GM18505 (cell line): Measurements from ENCODE around the gene INSIG2.

Experiments used
- ATAC-seq: cut with Tn5 transposase; IDR thresholded peaks from one replicate; pipeline ENCODE4 v1.9.1; 2021; ENCODE audit not compliant: unreplicated experiment
- POLR2A ChIP-seq: IDR thresholded peaks from 4 replicates; pipeline ENCODE4 v1.6.1; 2011; ENCODE audit warnings: borderline replicate concordance; ENCODE audit not compliant: insufficient read depth, insufficient read length; ENCODE audit errors: extremely low read depth

Gene INSIG2

DNA sequence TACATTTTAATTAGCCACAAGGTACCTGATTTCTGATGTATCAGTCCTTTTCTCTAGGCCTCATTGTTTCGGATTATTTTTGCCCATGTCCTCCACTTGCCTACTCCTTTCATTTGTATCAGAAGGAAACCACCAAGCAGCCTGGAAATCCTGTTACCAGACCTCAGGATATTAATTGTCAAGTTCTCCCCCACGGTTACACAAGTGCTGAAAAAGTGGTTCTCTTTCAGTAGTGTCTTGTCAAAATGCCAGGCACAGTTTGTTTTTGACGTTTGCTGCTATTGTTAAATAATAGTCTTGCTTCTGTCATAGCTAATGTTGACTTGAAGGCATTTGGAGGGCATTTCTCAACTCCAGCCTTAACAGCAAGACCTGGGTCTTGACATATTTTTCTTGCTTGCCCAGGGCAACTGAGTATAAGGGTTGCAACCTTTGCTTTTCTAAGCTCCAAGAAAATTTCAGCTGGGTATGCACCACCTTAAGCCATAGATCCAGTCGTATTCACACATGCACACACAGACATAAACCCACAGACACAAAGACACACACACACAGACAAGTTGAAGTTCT, 31.0 kb downstream of the INSIG2 start:
- no peak for ATAC-seq

DNA sequence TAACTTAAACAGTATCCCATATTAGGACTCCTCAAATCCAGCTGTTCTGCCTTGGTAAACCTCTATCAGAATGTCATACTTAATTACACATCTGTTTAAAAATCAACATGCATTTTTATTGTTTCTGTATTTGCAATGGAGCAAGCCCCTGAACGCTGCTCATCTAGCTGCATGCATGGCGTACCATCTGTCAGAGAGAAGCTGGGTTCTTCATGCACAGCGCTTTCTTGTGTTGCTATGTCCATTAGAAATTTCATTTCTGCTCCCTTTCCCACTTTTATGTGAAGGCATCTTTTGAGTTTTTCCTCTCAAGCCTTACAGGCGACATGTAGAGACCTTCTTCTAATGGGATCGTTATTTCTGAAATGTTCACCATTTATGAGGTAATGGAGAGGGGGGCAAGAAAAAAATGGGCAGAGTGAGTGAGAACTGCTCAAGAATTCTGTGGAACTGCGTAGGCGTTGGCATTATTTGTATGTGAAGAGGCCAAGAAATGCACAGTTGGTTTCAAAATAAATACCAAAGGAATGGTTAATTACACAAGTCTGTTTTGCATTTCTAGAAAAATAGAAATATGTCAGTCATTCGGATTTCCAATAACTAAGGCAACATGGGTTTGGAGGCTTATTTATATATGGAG, 31.6 kb downstream of the INSIG2 start:
- no peak for ATAC-seq
- no peak for TF ChIP-seq POLR2A

More for the DNA sequence above, 31.0 kb downstream of the INSIG2 start:
- no peak for TF ChIP-seq POLR2A

DNA sequence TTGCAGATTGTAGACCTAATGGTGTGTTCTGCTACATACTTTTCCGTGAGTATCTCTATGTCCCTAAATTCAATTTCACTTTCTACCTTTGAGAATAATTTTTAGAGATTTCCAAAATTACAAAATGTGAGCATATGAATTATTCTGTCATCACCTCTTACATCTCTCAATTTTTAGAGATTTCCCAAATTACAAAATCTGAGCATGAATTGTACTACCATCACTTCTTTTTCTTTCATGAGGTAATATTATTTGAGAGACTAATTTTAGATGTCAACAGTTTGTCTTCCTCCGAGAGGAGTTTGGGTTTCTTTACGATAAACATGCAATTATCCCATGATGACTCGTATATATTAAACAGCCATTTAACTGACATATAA, 32.1 kb downstream of the INSIG2 start:
- no peak for ATAC-seq

DNA sequence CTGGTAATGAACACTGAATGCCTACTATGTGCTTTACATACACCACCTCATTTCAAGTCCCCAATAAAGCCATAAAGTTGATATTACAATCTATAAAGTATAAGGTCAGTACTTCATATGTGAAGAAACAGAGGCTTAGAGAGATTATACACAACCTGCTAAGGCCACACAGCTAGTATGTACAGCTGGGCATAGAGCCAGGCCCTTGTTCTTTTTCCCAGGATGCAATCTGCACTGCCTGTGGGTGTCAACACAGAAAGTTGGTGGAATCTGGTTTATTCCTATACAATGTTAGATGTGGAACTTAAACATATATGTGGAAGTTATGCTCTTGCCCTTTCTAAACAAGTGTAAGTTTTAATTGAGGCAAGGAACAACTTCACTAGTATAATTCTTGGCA, 32.8 kb downstream of the INSIG2 start:
- TF ChIP-seq POLR2A, result no peak
- ATAC-seq, result no peak

More for the DNA sequence above, 32.1 kb downstream of the INSIG2 start:
- no peak for TF ChIP-seq POLR2A

DNA sequence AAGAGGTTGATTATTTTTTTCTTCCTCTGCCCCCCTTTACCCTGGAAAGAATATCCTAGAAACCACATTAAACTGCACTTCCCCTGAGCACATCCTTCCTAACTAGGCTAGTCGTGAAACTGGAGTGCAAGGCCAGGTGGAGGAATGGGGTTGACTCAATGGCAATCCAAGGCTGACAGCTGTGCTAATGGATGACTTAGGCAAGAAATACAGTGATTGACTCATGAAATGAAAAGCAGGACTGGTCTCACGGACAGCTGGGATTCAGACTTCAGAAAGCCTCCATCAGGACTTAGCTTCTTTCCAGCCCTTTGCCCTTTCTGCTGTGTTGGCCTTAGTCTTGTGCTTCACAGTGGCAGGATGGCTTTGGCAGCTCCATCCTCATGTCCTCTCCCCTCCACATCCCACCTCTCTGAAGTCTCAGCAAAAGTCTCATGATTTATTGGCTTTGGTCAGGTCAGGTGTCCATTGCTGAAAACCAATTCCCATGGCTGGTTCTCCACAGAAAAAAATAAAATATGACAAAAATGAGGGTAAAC, 33.8 kb downstream of the INSIG2 start:
- TF ChIP-seq POLR2A, result no peak
- no peak for ATAC-seq

DNA sequence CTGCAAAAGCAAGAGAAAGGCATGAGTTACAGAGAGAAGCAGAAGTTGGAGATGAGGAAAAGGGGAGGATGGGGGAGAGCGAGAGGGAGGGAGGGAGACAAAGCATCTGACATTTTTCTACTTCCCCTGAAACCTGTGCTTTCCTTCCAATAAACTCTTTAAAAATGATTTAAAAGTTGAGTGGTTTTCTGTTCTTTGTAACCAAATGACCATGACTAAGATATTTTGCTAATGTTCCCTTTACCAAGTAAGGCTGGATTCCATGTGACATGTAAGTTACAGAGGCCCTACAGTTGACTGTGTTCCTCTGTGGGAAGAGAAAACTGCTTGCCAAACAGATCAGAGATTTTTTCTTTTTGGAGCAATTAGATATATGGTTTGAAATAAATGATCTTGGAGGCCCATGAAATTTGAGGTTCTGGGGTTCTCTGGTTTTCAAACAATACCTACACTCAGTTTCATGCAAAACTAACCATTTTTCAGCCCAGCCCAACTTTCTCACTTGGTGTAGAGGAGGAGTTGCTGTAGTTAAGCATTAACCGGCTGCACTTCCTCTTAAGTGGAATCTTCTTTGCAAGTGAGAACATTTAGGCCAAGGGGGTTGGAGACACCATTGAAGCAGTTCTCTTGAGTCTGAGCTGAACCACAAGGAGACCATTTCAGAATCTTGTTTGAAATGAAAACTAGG, 34.5 kb downstream of the INSIG2 start:
- peak; percentile 86 for ATAC-seq
- no peak for TF ChIP-seq POLR2A

DNA sequence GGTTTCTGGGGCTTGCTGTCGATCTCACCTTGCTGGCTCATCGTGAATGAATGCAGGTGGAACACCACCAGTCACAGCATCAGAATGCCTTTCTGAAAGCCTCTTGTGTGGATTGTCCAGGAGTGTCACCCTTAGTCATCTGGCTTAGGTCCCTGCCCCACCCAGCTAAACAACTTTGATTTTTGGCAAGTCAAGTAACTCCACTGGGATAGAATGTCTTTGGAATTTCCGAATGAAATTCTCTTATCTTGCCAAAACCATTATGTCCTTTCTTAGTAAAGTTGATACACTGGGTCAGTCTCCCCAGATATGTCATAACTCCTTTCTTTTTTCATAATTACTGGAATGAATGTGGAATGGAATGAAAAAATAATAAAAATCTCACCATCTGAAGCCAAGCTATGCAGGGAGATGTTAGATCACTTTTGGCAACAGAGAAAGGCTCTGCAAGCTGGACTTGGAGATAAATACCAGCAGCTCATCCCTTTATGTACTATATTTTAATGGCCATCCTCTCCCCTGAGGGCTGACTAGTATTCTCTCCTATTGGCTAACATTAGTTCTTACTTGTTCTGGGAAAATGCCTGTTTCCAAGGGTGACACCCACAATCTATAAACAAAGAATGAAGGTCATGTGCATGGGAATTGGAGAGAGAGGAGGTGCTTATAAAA, 35.4 kb downstream of the INSIG2 start:
- TF ChIP-seq POLR2A, result no peak
- ATAC-seq, result no peak

DNA sequence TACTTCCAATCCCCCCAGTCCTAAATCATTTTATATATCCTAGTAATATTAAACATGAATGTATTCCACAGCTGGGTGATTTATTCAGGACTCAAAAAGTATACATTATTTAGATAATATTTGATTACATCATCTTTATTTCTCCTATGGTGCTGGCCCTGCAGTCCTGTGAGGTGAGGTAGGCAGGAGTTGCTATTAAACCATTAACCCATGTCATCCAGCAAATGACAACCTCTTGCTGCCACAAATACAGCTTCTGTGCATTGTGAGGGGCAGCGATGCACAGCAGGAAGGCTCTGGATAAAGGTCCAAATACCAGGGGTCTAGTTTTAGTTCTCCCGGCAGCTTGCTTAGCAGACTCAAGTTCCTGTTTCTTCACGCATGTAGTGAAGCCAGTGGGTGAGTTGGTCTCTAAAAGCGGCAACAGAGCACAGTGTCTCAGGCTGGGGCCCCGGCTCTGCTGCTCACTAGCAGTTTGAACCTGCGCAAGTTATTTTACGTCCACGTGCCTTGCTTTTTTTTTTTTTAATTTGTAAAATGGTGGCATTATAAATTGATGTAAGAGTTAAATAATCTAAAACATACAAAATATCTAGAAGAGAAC, 36.1 kb downstream of the INSIG2 start:
- no peak for TF ChIP-seq POLR2A
- no peak for ATAC-seq

DNA sequence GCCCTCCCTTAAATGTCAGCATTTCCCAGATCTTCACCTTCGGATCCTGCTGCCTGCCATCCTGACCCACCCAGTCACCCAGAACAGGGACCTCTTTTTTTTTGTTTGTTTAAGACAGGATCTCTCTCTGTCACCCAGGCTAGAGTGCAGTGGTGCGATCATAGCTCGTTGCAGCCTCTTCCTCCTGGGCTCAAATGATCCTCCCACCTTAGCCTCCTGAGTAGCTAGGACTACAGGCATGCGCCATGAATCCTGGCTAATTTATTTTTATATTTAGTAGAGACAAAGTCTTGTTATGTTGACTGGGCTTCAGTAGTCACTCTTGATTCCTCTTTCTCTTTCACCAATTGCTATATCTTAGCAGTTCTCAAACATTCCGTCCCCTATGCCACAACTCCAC, 39.0 kb downstream of the INSIG2 start:
- no peak for TF ChIP-seq POLR2A

DNA sequence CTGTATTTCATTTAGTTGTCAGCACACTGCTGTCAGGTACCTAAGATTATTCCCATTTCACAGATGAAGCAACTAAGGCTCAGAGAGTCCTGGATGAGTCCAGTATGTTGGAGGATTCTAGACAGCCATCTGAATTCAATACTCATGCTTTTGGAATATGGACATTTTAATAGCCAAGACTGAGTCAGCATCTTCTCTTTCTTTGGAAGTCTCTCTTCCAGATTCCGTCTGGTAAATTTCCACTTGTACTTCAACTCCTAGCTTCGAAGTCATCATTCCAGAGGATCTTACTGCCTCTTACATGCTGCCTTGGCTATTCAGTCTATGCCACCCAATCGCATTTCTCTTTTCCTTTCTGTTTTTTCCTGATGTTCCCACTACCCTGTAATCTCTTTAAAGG, 40.6 kb downstream of the INSIG2 start:
- no peak for ATAC-seq
- TF ChIP-seq POLR2A, result no peak

More for the DNA sequence above, 39.0 kb downstream of the INSIG2 start:
- no peak for ATAC-seq

DNA sequence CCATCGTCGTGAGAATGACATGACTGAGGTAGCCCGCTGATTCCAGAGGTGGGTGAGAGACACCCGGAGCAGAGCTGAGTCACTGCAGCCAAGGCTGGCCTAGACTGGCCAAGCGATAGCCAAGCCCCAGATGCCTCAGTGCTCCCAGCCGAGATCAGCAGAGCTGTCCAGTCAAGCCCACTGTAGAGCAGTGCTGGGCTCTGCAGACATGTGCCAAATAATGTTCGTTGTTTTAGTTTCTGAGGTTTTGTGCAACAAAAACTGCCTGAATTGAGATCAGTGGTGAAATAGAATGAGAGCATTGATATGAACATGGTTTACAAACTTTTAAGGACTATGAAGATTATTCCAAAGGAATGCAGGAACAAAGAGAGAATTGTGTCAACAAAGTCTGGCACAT, 42.1 kb downstream of the INSIG2 start:
- no peak for TF ChIP-seq POLR2A
- ATAC-seq, result no peak

DNA sequence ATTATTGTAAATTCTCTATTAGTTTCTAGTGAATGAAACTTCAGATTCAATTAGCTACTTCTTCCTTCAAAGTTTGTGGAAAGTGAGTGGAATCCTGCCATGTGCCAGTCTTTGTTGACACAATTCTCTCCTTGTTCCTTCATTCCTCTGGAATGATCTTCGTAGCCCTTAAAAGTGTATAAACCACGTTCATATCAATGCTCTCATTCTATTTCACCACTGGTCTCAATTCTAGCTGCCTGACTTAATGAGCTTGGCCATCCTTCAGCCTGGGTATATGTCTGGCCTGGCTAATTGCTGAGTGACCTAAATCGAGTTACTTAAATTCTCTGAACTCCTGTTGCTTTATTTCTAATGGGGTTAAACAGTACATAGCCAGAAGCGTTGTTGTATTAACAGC, 43.5 kb downstream of the INSIG2 start:
- TF ChIP-seq POLR2A, result no peak
- no peak for ATAC-seq

DNA sequence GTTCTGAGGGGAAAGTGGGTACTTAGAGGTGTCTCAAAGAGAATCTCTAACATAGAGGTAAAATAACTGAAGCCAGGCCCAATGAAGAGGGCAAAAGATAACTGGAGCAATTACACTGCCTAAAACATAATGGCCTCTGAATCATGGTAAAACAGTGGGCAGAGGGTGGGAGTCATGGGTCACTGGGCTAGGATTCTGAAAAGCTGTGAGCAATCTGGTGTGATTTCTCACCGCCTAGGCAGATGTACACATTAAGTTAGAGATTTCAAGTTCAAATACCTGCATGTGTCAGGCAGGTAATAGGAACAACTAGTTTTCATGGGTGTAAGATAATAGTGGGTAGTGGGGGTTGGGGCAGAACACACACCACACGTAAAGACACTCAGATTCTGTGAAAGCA, 45.6 kb downstream of the INSIG2 start:
- no peak for TF ChIP-seq POLR2A
- no peak for ATAC-seq
